IMR-90 (cell line): Measurements from ENCODE around the gene FBXO17. TPM values are rescaled to one million over a fixed set of nuclear protein-coding genes. Genes with fewer than 3 reads are reported as not detected.

Source experiments
- ATAC-seq: fragments of 200-7000 bp; cut with Tn5 transposase; 2 replicates; pipeline ENCODE4 v1.9.1; 2020; ENCODE audit warnings: low read depth, mild to moderate bottlenecking, moderate library complexity
- BruUV-seq: library from RNA; stranded (reverse); fragments of 400-500 nt; replicated peaks from 2 replicates; lab custom pipeline; 2021; lab: Mats Ljungman, UMichigan
- CTCF ChIA-PET: fragments of 300-600 bp; formaldehyde crosslinking; extraction: SDS; loops from one replicate; lab custom pipeline; 2021; ENCODE audit warnings: antibody characterized with exemption; lab: Yijun Ruan, JAX
- POLR2A ChIA-PET: fragments of 300-600 bp; sonication (Branson Sonifier 250); formaldehyde crosslinking; loops from one replicate; lab custom pipeline; 2022; ENCODE audit warnings: antibody characterized with exemption; ENCODE audit not compliant: unreplicated experiment; lab: Charles Lee
- DNase-seq: peaks from one replicate; pipeline ENCODE4 v3.0.0; 2013
- H2AFZ ChIP-seq: replicated peaks from 2 replicates; pipeline ENCODE3; 2013; ENCODE audit warnings: low read length, mild to moderate bottlenecking; ENCODE audit not compliant: poor library complexity
- H2AK5ac ChIP-seq: 2 replicates; pipeline ENCODE4 v1.6.1; 2013; ENCODE audit warnings: low read depth, low read length, inconsistent platforms
- H2AK9ac ChIP-seq: replicated peaks from 2 replicates; pipeline ENCODE3; 2013; ENCODE audit warnings: mild to moderate bottlenecking, low read depth, low read length, moderate library complexity; ENCODE audit not compliant: poor library complexity
- H2BK120ac ChIP-seq: 2 replicates; pipeline ENCODE4 v1.6.1; 2013; ENCODE audit warnings: low read depth, low read length, inconsistent platforms
- H2BK15ac ChIP-seq: 3 replicates; pipeline ENCODE4 v1.6.1; 2013; ENCODE audit warnings: low read depth, low read length, inconsistent platforms
- H2BK20ac ChIP-seq: 2 replicates; pipeline ENCODE4 v1.6.1; 2013; ENCODE audit warnings: low read depth, mild to moderate bottlenecking, inconsistent platforms, low read length, moderate library complexity
- H2BK5ac ChIP-seq: 2 replicates; pipeline ENCODE4 v1.6.1; 2013; ENCODE audit warnings: mild to moderate bottlenecking, low read depth, low read length, inconsistent platforms; ENCODE audit not compliant: poor library complexity, severe bottlenecking
- H3K14ac ChIP-seq: replicated peaks from 2 replicates; pipeline ENCODE4 v1.6.1; 2013; ENCODE audit warnings: low read depth, low read length, inconsistent platforms
- H3K18ac ChIP-seq: 2 replicates; pipeline ENCODE4 v1.6.1; 2013; ENCODE audit warnings: low read depth, low read length, control low read depth
- H3K23ac ChIP-seq: 2 replicates; pipeline ENCODE4 v1.6.1; 2013; ENCODE audit warnings: low read depth, low read length, inconsistent platforms
- H3K27ac ChIP-seq: 2 replicates; pipeline ENCODE4 v1.5.1; 2013; ENCODE audit warnings: mild to moderate bottlenecking, control low read depth, low read length; ENCODE audit not compliant: insufficient read depth
- H3K27me3 ChIP-seq: 2 replicates; pipeline ENCODE4 v1.6.1; 2013; ENCODE audit warnings: low read length; ENCODE audit not compliant: control insufficient read depth, insufficient read depth
- H3K36me3 ChIP-seq: 2 replicates; pipeline ENCODE4 v1.6.1; 2013; ENCODE audit warnings: low read length, mixed read lengths; ENCODE audit not compliant: control insufficient read depth, insufficient read depth
- H3K4ac ChIP-seq: 2 replicates; pipeline ENCODE4 v1.6.1; 2013; ENCODE audit warnings: low read depth, low read length, inconsistent platforms
- H3K4me1 ChIP-seq: 2 replicates; pipeline ENCODE4 v1.6.1; 2013; ENCODE audit warnings: low read length, mixed read lengths; ENCODE audit not compliant: control insufficient read depth, insufficient read depth
- H3K4me2 ChIP-seq: 2 replicates; pipeline ENCODE4 v1.6.1; 2013; ENCODE audit warnings: low read depth, mild to moderate bottlenecking, control low read depth, low read length, moderate library complexity
- H3K4me3 ChIP-seq: 2 replicates; pipeline ENCODE4 v1.5.1; 2013; ENCODE audit warnings: low read depth, mild to moderate bottlenecking, control low read depth, low read length, moderate library complexity; ENCODE audit not compliant: insufficient read depth
- H3K56ac ChIP-seq: 2 replicates; pipeline ENCODE4 v1.6.1; 2013; ENCODE audit warnings: low read length, inconsistent platforms; ENCODE audit not compliant: insufficient read depth; ENCODE audit errors: extremely low read depth
- H3K79me1 ChIP-seq, 2 experiments: 2 replicates each; pipeline ENCODE4 v1.6.1; 2013; ENCODE audit warnings: low read length in 2 of 2, inconsistent platforms in 1 of 2, low read depth in 1 of 2
- H3K9ac ChIP-seq: 2 replicates; pipeline ENCODE4 v1.6.1; 2013; ENCODE audit warnings: low read depth, low read length, control low read depth
- H3K9me1 ChIP-seq: 2 replicates; pipeline ENCODE4 v1.6.1; 2013; ENCODE audit warnings: low read length, inconsistent platforms; ENCODE audit not compliant: insufficient read depth
- H3K9me3 ChIP-seq: 2 replicates; pipeline ENCODE4 v1.6.1; 2013; ENCODE audit warnings: low read length; ENCODE audit not compliant: control insufficient read depth, insufficient read depth
- H4K20me1 ChIP-seq: 2 replicates; pipeline ENCODE4 v1.6.1; 2013; ENCODE audit warnings: low read length, inconsistent platforms; ENCODE audit not compliant: insufficient read depth
- H4K5ac ChIP-seq: 2 replicates; pipeline ENCODE4 v1.6.1; 2013; ENCODE audit warnings: mild to moderate bottlenecking, low read depth, low read length, control low read depth
- H4K8ac ChIP-seq, 2 experiments: 2 replicates each; pipeline ENCODE4 v1.6.1; 2013; ENCODE audit warnings: low read depth in 2 of 2, low read length in 2 of 2, control low read depth in 1 of 2, inconsistent platforms in 1 of 2
- H4K91ac ChIP-seq: 2 replicates; pipeline ENCODE4 v1.6.1; 2013; ENCODE audit warnings: low read depth, low read length, inconsistent platforms; ENCODE audit not compliant: insufficient read depth
- BHLHE40 ChIP-seq: fragments of 150-350 bp; IDR thresholded peaks from 2 replicates; pipeline ENCODE4 v1.6.1; 2016; ENCODE audit warnings: mild to moderate bottlenecking, low read depth, low read length
- CEBPB ChIP-seq: IDR thresholded peaks from 2 replicates; pipeline ENCODE4 v1.6.1; 2012; ENCODE audit warnings: low read depth, low read length, improper control_type of control experiment
- FOS ChIP-seq: fragments of 150-350 bp; IDR thresholded peaks from 2 replicates; pipeline ENCODE4 v1.6.1; 2016; ENCODE audit warnings: low read depth, low read length
- RCOR1 ChIP-seq: IDR thresholded peaks from 2 replicates; pipeline ENCODE4 v1.6.1; 2012; ENCODE audit warnings: mild to moderate bottlenecking, low read length, improper control_type of control experiment; ENCODE audit not compliant: insufficient replicate concordance
- RFX5 ChIP-seq: IDR thresholded peaks from 2 replicates; pipeline ENCODE4 v1.8.0; 2012; ENCODE audit warnings: low read depth, mild to moderate bottlenecking, low read length, moderate library complexity
- SMC3 ChIP-seq: fragments of 150-350 bp; IDR thresholded peaks from 2 replicates; pipeline ENCODE4 v1.6.1; 2016; ENCODE audit warnings: low read depth, mild to moderate bottlenecking, antibody characterized with exemption, low read length, moderate library complexity
- WGBS, 2 experiments: methylation state at CpG; one replicate each; pipeline versions ENCODE4 v1.1.5 to v1.1.7; 2013; ENCODE audit warnings: missing lambda C conversion rate in 2 of 2; ENCODE audit not compliant: insufficient read length in 1 of 2; ENCODE audit errors: extremely low coverage in 2 of 2; 5-methylcytosine and 5-hydroxymethylcytosine counted together
- dilution Hi-C: fragments of 300-500 bp; cut with HindIII; formaldehyde crosslinking; loops from one replicate; pipeline ENCODE4 v1.14.3; 2018; ENCODE audit warnings: low sequenced_read_pairs; ENCODE audit not compliant: unreplicated experiment
- in situ Hi-C: fragments of 300-500 bp; cut with MboI; formaldehyde crosslinking; loops from 3 replicates; pipeline ENCODE4 v1.14.3; 2019; ENCODE audit warnings: low sequenced_read_pairs, inconsistent platforms, mixed read lengths
- intact Hi-C: fragments of 100-400 bp; cut with micrococcal nuclease; formaldehyde crosslinking; loops from 2 replicates; pipeline ENCODE4 v1.10.0; 2022
- polyA plus RNA-seq, 3 experiments: library from polyadenylated mRNA; depleted of rRNA; stranded (reverse); fragments of >200 nt; gene quantifications; 2 replicates each; pipeline ENCODE4 v1.2.3, GENCODE V29; 2012; ENCODE audit warnings: low replicate concordance in 1 of 3
- total RNA-seq: library from RNA; depleted of rRNA; stranded (reverse); fragments of >200 nt; gene quantifications from 2 replicates; pipeline ENCODE4 v1.2.3, GENCODE V29; 2012

The FBXO17 gene
- total and polyA plus RNA-seq, 2 of the 4 experiments (the other 2 are of a cell fraction): 10.8 to 20.7 TPM

- Histone ChIP-seq H4K8ac (no peak overlapping the region), H3K23ac (no peak overlapping the region), H3K4ac (no peak overlapping the region), H3K36me3 (no peaks in the 10 kb centered on the region), H2AK5ac (no peak overlapping the region), H2BK5ac (no peak overlapping the region), H3K9me3 (no peaks in the 10 kb centered on the region), H4K20me1 (no peaks in the 10 kb centered on the region), H2BK15ac (no peak overlapping the region), H3K27me3 (peaks cover 20% of the 10 kb centered on the region), H3K4me1 (no peaks in the 10 kb centered on the region), H3K9ac (no peak overlapping the region), H4K5ac (no peak overlapping the region), H3K27ac (no peak overlapping the region), H2BK20ac (no peak overlapping the region), H3K4me3 (no peak overlapping the region), H3K4me2 (no peak overlapping the region), H4K91ac (no peak overlapping the region), H3K18ac (no peak overlapping the region), H2AFZ (no peak overlapping the region), H3K9me1 (no peaks in the 10 kb centered on the region), H3K14ac (no peak overlapping the region), H3K56ac (no peak overlapping the region), H3K79me1 (no peaks in the 10 kb centered on the region), H2BK120ac (no peak overlapping the region), H2AK9ac (no peak overlapping the region)
- WGBS, 2 experiments: no CpG with 5 or more reads among the region's 4 CpGs
- ATAC-seq: no peak
- TF ChIP-seq BHLHE40 (no peak), FOS (no peak), RCOR1 (no peak), CEBPB (no peak), SMC3 (no peak), RFX5 (no peak)
- dilution Hi-C loops: no loop called here
- intact Hi-C loops: no loop called here
- ChIA-PET CTCF (no interaction called here), POLR2A (no interaction called here)
- no TSS peak for BruUV-seq
- in situ Hi-C loops: no loop called here
- no peak for DNase-seq
Measured at GRCh38 chr19:39003796-39004195, 28.3 kb upstream of the FBXO17 start.
